DMS153 (cell line): Measurements from ENCODE around the gene HDAC10.

ENCODE experiments used
- DNase-seq: peaks from one replicate; lab custom pipeline; 2025; lab: John Stamatoyannopoulos, UW

HDAC10 gene

DNA sequence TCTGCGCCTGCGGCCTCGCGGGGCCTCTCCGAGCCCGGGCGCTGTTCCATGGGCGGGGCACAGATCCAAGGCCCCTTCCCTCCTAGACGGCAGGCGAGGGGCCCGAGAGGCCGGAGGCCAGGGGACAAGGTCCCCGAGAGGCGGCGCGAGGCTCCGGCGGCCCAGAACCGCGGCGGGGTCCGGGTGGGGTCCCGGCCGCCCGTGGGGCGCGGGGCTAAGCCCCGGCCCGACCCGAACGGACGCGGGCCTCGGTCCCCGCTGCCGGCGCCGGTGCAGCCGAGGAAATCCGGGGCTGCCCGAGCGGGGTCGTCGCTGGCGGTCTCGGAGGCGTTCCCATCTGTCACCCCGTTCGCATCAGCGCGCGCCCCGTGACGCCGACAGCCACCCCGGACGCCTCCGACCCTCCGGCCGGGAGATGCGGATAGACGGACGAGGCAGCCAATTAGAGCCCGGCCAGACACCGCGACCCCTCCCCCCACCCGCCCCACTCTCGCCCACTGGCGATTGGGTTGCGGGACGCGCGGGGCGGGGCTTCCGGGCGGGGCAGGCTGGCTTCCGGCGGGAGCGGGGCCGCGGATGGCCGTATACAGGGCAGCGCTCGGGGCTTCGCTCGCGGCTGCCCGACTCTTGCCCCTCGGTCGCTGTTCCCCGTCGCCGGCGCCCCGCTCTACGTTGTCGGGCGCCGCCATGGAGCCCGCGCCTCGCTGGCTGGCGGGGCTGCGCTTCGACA lies 50.4 kb downstream of the HDAC10 start, which contains the start of gene SELENOO:
TSS of gene SELENOO (plus strand) at position 551 of the 730 bp plus-strand sequence. CDS start at position 577, 26 bp downstream.
- DNase-seq = peak; percentile 77

GRCh38 chr22:50199829-50200460 lies 51.1 kb downstream of the HDAC10 start:
- no peak for DNase-seq

DNA sequence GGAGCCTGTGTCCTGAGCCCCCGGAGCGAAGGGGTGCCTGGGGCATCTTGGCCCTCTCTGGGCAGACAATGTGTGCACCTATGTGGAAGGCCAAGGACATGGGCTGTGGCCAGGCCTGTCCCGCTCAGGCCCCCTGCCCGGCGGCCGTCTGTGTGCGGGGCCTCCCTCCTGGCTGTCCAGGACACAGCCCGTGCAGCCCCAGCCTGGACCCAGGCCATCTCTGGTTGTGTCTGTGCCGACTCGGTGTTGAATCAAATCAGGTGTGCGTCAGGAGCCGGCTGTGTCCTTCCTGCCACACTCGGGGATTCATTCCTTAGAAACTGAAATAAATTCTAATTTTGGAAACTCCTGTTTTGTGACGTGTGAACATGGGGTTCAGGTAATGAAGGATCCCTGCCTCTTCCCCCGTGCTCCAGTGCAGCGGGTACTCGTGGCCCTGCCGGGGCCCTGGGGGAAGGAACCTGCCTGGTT lies 51.8 kb downstream of the HDAC10 start:
- DNase-seq = no peak

GRCh38 chr22:50198624-50199017 lies 52.4 kb downstream of the HDAC10 start:
- no peak for DNase-seq

- DNase-seq = no peak
Observed at GRCh38 chr22:50197856-50198623, 53.0 kb downstream of the HDAC10 start.

- DNase-seq = no peak
Observed at GRCh38 chr22:50197000-50197800, 53.9 kb downstream of the HDAC10 start.

DNA sequence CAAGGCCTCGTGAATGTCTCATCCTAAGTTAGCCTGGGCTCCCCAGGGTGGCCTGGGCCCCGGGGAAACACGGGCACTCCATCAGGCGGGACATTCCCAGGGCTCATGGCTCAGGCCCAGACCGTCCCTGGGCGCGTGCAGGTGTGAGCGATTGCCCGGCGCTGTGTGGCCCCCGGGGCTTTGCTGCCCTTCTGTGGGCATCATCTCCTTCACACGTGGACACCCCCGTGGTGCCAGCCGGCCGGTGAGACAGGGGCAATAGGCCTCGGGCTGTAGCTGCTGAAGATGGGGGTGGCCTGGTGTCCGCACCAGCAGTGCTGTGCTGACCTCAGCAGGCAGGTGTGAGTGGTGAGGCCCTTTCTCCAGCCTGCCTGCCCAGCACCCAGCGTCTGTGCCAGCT lies 54.8 kb downstream of the HDAC10 start:
- DNase-seq = no peak
